Skeletal muscle satellite cell (primary cell): ENCODE results near the gene IQSEC2.

Source experiments
- H3K27me3 ChIP-seq: 2 replicates; pipeline ENCODE4 v1.7.0; 2013; ENCODE audit warnings: low read length; ENCODE audit not compliant: control insufficient read depth, insufficient read depth
- H3K36me3 ChIP-seq: 2 replicates; pipeline ENCODE4 v1.7.0; 2013; ENCODE audit warnings: mild to moderate bottlenecking, control low read depth, low read length; ENCODE audit not compliant: insufficient read depth
- H3K4me1 ChIP-seq: 2 replicates; pipeline ENCODE4 v1.7.0; 2013; ENCODE audit warnings: low read length; ENCODE audit not compliant: control insufficient read depth, insufficient read depth
- H3K4me2 ChIP-seq: 2 replicates; pipeline ENCODE4 v1.7.0; 2013; ENCODE audit warnings: mild to moderate bottlenecking, low read length
- H3K4me3 ChIP-seq: 2 replicates; pipeline ENCODE4 v1.7.0; 2013; ENCODE audit warnings: low read length
- H3K9ac ChIP-seq: 2 replicates; pipeline ENCODE4 v1.7.0; 2013; ENCODE audit warnings: mild to moderate bottlenecking, low read depth, low read length, moderate library complexity
- H3K9me3 ChIP-seq: replicated peaks from 2 replicates; pipeline ENCODE4 v1.7.0; 2013; ENCODE audit warnings: mild to moderate bottlenecking, control low read depth, low read length

Gene IQSEC2

DNA sequence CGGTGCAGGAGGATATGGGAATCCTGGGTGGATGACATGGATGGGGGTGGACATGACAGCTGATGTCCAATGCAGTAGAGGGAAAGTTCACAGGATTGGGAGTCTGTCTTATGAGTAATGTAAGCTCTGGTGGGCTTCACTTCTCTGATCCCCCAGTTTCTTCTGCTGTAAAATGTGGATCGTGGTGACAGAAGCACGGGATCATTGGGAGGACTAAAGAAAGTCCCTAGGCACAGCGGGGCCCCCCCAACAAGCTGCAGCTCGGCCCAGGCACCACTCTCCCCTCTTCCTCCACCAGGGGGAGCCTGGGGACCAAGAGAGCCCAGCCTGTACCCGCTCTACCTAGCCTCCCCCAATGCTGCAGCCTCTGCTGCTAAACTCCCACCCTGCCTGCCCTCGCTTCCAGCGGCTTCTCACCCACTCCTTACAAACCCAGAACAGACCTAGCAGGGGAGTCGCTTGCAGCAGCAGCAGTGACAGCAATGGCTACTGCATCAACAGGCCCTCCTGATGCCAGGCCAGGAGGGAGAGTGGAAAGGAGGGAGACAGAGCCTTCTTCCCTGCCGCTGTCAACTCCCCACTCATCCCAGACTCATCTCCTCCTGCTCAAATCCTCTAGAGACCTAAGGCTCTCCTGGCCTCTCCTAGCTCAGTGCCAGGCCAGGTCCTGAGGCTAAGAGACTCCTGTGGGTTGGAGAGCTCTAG lies 36.1 kb upstream of the IQSEC2 start:
- Histone ChIP-seq H3K27me3 (peaks cover 55% of the 10 kb centered on the region), H3K4me3 (no peak overlapping the region), H3K4me2 (no peak overlapping the region)

DNA sequence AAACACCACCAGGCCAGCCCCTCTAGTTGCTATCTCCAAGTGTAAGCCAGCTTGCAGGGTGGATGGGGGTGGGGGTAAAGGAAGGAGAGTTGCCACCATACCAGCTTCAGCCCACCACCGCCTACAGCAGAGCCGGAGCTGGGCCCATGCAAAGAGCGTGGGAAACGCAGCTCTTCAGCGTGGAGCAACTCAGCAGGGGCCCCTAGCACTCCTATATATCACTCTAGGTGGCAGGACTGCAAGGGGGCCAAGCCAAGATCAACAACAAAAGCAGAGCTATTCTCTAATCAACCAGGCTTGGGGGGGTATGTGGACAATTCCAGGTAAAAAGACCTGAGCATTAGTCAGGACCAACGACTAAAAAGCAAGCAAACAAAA lies 35.5 kb upstream of the IQSEC2 start:
- no peaks in the 10 kb centered on the region for H3K36me3 ChIP-seq
- H3K9ac ChIP-seq: no peak overlapping the region
- peaks cover 48% of the 10 kb centered on the region for H3K27me3 ChIP-seq
- H3K9me3 ChIP-seq: no peaks in the 10 kb centered on the region
- no peak overlapping the region for H3K4me3 ChIP-seq
- peaks cover 14% of the 10 kb centered on the region for H3K4me1 ChIP-seq
- no peak overlapping the region for H3K4me2 ChIP-seq

More for the DNA sequence above, 36.1 kb upstream of the IQSEC2 start:
- Histone ChIP-seq H3K9me3 (no peaks in the 10 kb centered on the region), H3K36me3 (no peaks in the 10 kb centered on the region), H3K9ac (no peak overlapping the region), H3K4me1 (peaks cover 14% of the 10 kb centered on the region)

DNA sequence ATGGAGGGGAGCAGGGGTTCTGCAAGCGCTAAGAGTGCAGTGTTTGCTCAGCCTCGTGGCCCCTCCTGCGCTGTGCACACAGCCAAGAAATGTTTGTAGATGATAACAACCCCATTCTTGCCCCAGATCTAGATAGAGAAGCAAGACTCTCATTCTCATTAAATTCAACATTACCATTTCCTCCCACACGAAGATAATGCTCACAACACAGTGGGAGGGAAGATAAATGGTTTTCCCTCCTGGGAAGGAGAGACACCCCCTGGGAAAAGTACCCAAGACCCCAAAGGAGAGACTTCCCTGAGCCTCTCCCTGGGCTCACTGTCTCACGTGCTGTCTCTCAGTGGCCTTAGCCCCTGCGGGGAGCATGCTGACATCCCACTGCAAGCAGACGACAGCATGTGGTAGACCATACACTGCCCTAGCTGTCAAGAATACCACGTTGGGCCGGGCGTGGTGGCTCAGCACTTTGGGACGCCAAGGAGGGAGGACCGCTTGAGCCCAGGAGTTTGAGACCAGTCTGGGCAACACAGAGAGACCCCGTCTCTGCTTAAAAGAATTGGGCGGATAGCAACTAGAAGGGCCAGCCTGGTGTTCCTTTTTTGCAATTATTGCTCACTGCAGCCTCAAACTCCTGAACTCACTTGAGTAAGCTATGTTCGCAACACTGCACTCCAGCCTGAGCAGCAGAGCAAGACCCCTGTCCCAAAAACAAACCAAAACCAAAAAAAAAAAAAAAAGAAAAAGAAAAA lies 34.9 kb upstream of the IQSEC2 start:
- H3K4me2 ChIP-seq: no peak overlapping the region
- H3K4me1 ChIP-seq: peaks cover 14% of the 10 kb centered on the region
- H3K27me3 ChIP-seq: peaks cover 44% of the 10 kb centered on the region
- no peaks in the 10 kb centered on the region for H3K36me3 ChIP-seq
- H3K9me3 ChIP-seq: no peaks in the 10 kb centered on the region
- H3K9ac ChIP-seq: no peak overlapping the region
- no peak overlapping the region for H3K4me3 ChIP-seq

DNA sequence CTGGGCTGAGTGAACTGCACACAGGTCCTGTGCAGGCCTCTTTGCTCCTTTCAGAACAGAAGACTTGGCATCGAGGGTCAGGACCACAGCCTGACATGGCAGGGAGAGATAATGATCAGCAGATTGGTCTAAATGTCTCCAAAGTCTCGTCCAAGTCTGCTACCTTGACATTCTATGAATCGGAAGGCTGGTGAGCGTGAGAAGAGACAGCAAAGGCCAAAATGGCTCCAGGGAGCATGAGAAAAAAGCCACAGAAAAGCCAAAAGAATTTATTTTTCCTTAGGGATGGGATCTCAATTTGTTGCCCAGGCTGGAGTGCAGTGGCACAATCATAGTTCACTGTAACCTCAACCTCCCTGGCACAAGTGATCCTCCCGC lies 32.3 kb upstream of the IQSEC2 start:
- H3K9ac ChIP-seq: no peak overlapping the region
- peaks cover 27% of the 10 kb centered on the region for H3K27me3 ChIP-seq
- H3K4me1 ChIP-seq: peaks cover 8% of the 10 kb centered on the region
- H3K36me3 ChIP-seq: no peaks in the 10 kb centered on the region
- H3K9me3 ChIP-seq: no peaks in the 10 kb centered on the region
- no peak overlapping the region for H3K4me3 ChIP-seq
- peak overlapping the region; percentile 43 for H3K4me2 ChIP-seq

DNA sequence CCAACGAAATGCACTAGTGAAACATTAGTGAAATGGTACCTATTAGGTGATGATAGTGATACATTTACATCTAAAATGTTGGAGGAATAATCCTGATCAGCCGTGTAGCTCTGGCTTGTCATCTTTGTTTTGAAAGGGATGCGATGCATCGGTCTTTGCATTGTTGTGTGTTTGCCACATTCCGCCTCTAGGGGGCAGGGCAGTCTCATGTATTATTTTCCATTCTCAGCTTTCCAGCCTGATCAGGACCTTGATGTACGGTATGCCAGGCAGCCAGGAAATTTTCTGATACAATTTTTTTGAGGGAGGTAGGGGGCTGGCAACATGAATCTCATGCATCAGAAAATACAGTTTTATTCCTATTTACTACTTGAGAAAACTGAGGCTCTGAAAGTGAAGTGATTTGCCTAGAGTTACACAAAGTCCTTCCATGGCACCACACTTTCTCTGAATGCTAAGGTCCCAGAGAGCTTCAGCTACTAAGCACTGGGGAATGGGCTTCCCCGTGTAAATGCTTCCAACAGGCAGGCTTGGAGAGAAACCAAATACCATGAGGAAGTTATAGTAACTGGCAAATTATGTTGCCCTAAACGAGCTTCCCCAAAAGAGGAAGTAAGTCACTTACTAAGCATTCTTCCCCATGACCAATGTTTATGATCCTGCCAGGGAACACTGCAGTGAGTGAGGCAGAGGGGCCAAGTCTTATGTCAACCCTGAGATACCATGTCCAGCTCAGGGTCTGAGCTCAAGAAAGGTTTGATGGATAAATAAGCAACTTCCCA lies 31.8 kb upstream of the IQSEC2 start:
- Histone ChIP-seq H3K4me2 (peak overlapping the region; percentile 43), H3K4me1 (peaks cover 8% of the 10 kb centered on the region), H3K9me3 (no peaks in the 10 kb centered on the region)

DNA sequence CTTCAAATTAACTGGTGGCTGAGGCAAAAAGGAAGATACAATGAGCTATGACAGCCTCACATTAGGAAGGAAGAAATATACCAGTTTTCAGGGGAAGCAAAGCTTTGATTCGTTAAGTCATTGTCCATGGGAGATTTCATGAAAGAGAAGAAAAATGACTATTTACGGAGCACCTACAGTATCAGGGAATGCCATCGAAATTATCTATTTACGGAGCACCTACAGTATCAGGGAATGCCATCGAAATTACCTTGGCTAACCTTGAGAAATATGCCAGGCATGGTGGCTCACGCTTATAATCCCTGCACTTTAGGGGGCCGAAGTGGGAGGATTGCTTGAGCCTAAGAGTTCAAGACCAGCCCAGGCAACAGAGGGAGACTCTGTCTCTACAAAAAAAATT lies 28.5 kb upstream of the IQSEC2 start:
- no peaks in the 10 kb centered on the region for H3K36me3 ChIP-seq
- H3K9ac ChIP-seq: no peak overlapping the region
- no peak overlapping the region for H3K4me3 ChIP-seq
- peaks cover 23% of the 10 kb centered on the region for H3K27me3 ChIP-seq
- peaks cover 14% of the 10 kb centered on the region for H3K4me1 ChIP-seq
- no peak overlapping the region for H3K4me2 ChIP-seq
- H3K9me3 ChIP-seq: no peaks in the 10 kb centered on the region

More for the DNA sequence above, 31.8 kb upstream of the IQSEC2 start:
- Histone ChIP-seq H3K36me3 (no peaks in the 10 kb centered on the region), H3K9ac (peak overlapping the region; percentile 24), H3K4me3 (no peak overlapping the region), H3K27me3 (peaks cover 21% of the 10 kb centered on the region)

DNA sequence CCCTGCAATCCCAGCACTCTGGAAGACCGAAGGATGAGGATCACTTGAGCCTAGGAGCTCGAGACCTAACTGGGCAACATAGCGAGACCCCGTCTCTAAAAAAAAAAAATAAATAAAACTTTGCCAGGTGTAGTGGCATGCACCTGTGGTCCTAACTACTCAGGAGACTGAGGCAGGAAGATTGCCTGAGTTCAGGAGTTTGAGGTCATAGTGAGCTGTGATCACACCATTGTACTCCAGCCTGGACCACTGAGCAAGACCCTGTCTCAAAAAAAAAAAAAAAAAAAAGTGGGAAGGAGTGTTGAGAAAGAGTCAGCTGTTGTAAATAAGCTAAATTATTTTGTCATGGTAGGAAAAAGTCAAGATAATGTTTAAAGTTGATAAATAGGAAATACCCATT lies 27.5 kb upstream of the IQSEC2 start:
- Histone ChIP-seq H3K36me3 (no peaks in the 10 kb centered on the region), H3K9ac (no peak overlapping the region), H3K27me3 (peaks cover 19% of the 10 kb centered on the region), H3K4me1 (peaks cover 14% of the 10 kb centered on the region), H3K4me3 (no peak overlapping the region), H3K9me3 (no peaks in the 10 kb centered on the region), H3K4me2 (no peak overlapping the region)

DNA sequence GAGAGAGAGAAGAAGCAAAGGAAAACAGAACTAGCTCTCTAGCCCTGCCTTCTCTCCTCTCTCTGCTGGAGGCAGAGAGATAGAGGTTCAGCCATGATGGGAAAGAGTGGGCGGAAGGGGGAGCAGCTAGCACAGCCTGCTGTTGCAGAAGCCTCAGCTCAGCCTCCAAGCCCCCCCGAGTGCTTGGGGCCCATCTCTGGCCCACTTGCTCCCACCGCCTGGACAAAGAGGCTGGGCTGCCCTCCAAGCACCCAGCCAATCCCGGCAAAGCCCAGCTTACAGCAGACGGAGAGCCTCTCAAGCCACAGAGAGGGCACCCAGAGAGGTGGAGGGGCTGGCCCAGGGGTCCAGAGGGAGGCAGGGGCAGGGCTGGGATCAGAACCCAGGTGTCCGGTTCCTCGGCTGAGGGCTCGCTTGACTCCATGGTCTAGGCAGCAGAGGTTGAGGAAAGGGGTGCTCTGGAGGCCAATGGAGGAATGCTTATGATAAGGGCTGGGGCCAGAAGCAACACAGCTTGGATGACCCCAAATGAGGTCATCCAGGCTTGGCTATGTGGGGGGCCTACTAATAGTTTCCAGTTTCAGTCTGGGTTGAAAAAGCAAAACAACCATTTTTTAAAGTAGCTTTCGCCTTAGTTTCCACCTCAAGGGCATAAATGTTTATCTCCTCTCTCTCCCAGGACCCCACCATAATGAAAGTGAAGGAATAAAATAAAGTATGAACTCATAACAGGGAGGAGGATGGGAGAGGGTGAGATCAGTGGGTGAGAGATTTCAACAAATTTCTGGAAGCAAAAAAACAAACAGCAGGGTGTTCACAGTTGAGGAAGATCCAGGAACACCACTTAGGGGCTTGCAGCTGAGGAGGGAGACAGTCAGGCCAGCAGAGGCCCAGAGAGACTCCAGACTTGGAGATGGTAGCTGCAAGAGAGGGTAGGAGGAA lies 24.9 kb upstream of the IQSEC2 start:
- no peak overlapping the region for H3K9ac ChIP-seq
- H3K4me3 ChIP-seq: no peak overlapping the region
- H3K27me3 ChIP-seq: peaks cover 37% of the 10 kb centered on the region
- H3K9me3 ChIP-seq: no peaks in the 10 kb centered on the region
- H3K4me2 ChIP-seq: no peak overlapping the region
- no peaks in the 10 kb centered on the region for H3K36me3 ChIP-seq
- H3K4me1 ChIP-seq: peaks cover 6% of the 10 kb centered on the region

DNA sequence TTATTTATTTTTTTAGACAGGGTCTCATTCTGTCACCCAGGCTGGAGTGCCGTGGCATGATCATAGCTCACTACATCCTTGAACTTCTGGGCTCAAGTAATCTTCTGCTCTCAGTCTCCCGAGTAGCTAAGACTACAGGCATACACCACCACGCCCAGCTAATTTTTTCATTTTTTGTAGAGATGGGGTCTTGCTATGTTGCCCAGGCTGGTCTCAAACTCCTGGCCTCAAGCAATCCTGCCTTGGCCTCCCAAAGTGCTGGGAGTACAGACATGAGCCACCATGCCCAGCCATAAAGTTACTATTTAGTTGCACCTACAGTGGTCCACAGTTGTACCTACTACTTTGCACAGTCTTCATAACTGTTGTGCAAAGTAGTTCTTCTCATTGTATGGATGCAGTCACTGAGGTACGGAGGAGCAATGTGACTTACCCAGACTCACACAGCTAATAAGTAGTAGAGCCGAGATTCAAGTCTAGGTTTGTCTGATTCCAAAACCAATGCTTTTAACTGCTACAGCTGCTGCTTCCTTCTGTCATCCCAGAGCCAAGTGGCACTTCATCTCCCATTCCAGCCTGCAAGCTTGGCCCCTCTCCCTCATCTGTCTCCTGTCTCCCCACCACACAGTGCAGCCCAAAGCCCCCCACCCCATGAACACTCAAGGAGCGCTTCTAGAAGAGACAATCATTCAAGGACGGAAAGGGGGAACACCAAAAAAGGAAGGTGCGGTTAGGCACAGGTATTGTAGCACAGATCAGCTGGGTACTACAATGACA lies 24.0 kb upstream of the IQSEC2 start:
- H3K9me3 ChIP-seq: no peaks in the 10 kb centered on the region
- H3K36me3 ChIP-seq: no peaks in the 10 kb centered on the region
- H3K4me3 ChIP-seq: no peak overlapping the region
- peaks cover 6% of the 10 kb centered on the region for H3K4me1 ChIP-seq
- H3K27me3 ChIP-seq: peaks cover 44% of the 10 kb centered on the region
- H3K4me2 ChIP-seq: no peak overlapping the region
- no peak overlapping the region for H3K9ac ChIP-seq

DNA sequence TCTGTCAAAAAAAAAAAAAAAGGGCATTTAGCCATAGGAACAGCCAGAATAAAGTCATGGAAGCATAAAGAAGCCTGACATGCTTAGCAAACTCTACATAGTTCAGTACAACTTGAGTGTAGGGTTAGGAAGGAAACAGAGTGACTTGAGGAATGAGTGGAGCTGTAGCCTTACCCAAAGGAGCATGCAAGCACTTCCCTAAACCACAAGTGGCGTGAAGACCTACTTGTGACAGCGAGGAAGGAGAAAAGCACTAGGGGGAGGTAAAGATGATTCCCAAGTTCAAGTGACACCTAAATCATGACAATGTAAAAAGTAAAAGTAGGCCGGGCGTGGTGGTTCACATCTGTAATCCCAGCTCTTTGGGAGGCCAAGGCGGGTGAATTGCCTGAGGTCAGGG lies 21.8 kb upstream of the IQSEC2 start:
- Histone ChIP-seq H3K9ac (no peak overlapping the region), H3K4me3 (no peak overlapping the region), H3K9me3 (no peaks in the 10 kb centered on the region), H3K36me3 (no peaks in the 10 kb centered on the region), H3K4me1 (peaks cover 6% of the 10 kb centered on the region), H3K4me2 (no peak overlapping the region), H3K27me3 (peaks cover 58% of the 10 kb centered on the region)
